K562 (cell line): Measurements from ENCODE around the gene CHD6. TPM values are rescaled to one million over a fixed set of nuclear protein-coding genes. Genes with fewer than 3 reads are reported as not detected.
A peak's percentile ranks its signal among the peaks of the same experiment; 100 is the strongest.

Experiments used
- ATAC-seq: fragments of 200-7000 bp; cut with Tn5 transposase; 3 replicates; pipeline ENCODE4 v1.9.1; 2020; ENCODE audit warnings: moderate library complexity
- BruUV-seq: library from RNA; stranded (reverse); fragments of 400-500 nt; replicated peaks from 2 replicates; lab custom pipeline; 2021; lab: Mats Ljungman, UMichigan
- CTCF ChIA-PET: fragments of 300-600 bp; formaldehyde crosslinking; extraction: SDS; loops from one replicate; lab custom pipeline; 2021; ENCODE audit warnings: low intra/inter-chr PET ratio; lab: Yijun Ruan, JAX
- POLR2A ChIA-PET: fragments of 300-600, 350-650 bp; sonication (Branson Sonifier 250); formaldehyde crosslinking; extraction: SDS; loops from one replicate; lab custom pipeline; 2021; ENCODE audit warnings: antibody characterized with exemption, inconsistent platforms; lab: Yijun Ruan, JAX
- DNase-seq, 4 experiments: peaks; one replicate each; pipeline versions ENCODE4 v3.0.0 to v3.0.0-alpha.2; 2011 to 2018; ENCODE audit warnings: low spot score in 3 of 4, mixed read lengths in 3 of 4; ENCODE audit errors: extremely low read depth in 1 of 4
- FAIRE-seq: peaks from 2 replicates; lab custom pipeline; 2011; peaks lifted over from hg19 to GRCh38; lab: Jason Lieb, UNC
- H2AFZ ChIP-seq: 2 replicates; pipeline ENCODE4 v1.6.0; 2011; ENCODE audit warnings: low read depth, low read length, control low read depth, inconsistent platforms
- H3K27ac ChIP-seq: fragments of 200-600 bp; 3 replicates; pipeline ENCODE4 v1.8.0; 2011; ENCODE audit warnings: low read depth, mild to moderate bottlenecking, control low read depth, inconsistent platforms, low read length, moderate library complexity, mixed read lengths; ENCODE audit errors: extremely low read depth
- H3K27me3 ChIP-seq, 2 experiments: fragments of 300-600 bp in 1 of 2; 2 replicates in 1 of 2; 3 replicates in 1 of 2; pipeline versions ENCODE4 v1.6.0 to v1.8.0; 2011; ENCODE audit warnings: inconsistent platforms in 2 of 2, low read length in 2 of 2, mild to moderate bottlenecking in 1 of 2, mixed read lengths in 1 of 2, moderate library complexity in 1 of 2; ENCODE audit not compliant: control insufficient read depth in 2 of 2, insufficient read depth in 2 of 2
- H3K36me3 ChIP-seq: fragments of 300-600 bp; 3 replicates; pipeline ENCODE4 v1.8.0; 2011; ENCODE audit warnings: mild to moderate bottlenecking, low read length, inconsistent platforms; ENCODE audit not compliant: control insufficient read depth, insufficient read depth
- H3K4me1 ChIP-seq, 2 experiments: fragments of 200-600 bp in 1 of 2; replicated peaks in 1 of 2; 2 replicates in 1 of 2; 3 replicates in 1 of 2; pipeline versions ENCODE4 v1.5.1 to v1.8.0; 2011; ENCODE audit warnings: inconsistent platforms in 2 of 2, low read length in 2 of 2, mild to moderate bottlenecking in 1 of 2, mixed read lengths in 1 of 2, moderate library complexity in 1 of 2; ENCODE audit not compliant: control insufficient read depth in 2 of 2, insufficient read depth in 2 of 2
- H3K4me2 ChIP-seq: 2 replicates; pipeline ENCODE4 v1.6.1; 2011; ENCODE audit warnings: low read length, control low read depth, inconsistent platforms, mixed read lengths; ENCODE audit not compliant: insufficient read depth
- H3K4me3 ChIP-seq: fragments of 200-600 bp; sonication (generic), shearing (Covaris generic); 2 replicates; pipeline ENCODE4 v1.5.1; 2016; ENCODE audit warnings: control low read depth, inconsistent platforms
- H3K79me2 ChIP-seq: fragments of 200-600 bp; 3 replicates; pipeline ENCODE4 v1.8.0; 2011; ENCODE audit warnings: low read length, inconsistent platforms; ENCODE audit not compliant: control insufficient read depth, insufficient read depth
- H3K9ac ChIP-seq, 2 experiments: 2 replicates each; pipeline versions ENCODE4 v1.6.0 to v1.6.1; 2011; ENCODE audit warnings: low read depth in 2 of 2, low read length in 2 of 2, control low read depth in 1 of 2, inconsistent platforms in 1 of 2, mild to moderate bottlenecking in 1 of 2, mixed read lengths in 1 of 2; ENCODE audit not compliant: insufficient read depth in 1 of 2
- H3K9me1 ChIP-seq: one replicate; pipeline ENCODE4 v1.6.0; 2011; ENCODE audit warnings: inconsistent platforms, mild to moderate bottlenecking, low read length, moderate library complexity; ENCODE audit not compliant: control insufficient read depth, insufficient read depth
- H3K9me3 ChIP-seq: replicated peaks from 2 replicates; pipeline ENCODE4 v1.5.1; 2011; ENCODE audit warnings: low read depth, low read length, inconsistent platforms; ENCODE audit not compliant: control insufficient read depth, insufficient read depth
- H4K20me1 ChIP-seq: replicated peaks from 2 replicates; pipeline ENCODE4 v1.6.1; 2011; ENCODE audit warnings: low read length, inconsistent platforms, mixed read lengths; ENCODE audit not compliant: control insufficient read depth, insufficient read depth
- E2F6 ChIP-seq, 2 experiments: IDR thresholded peaks; 2 replicates each; pipeline ENCODE4 v1.6.1; 2011; ENCODE audit warnings: borderline replicate concordance in 1 of 2, control low read depth in 1 of 2, low read depth in 1 of 2, low read length in 1 of 2, mild to moderate bottlenecking in 1 of 2, mixed read lengths in 1 of 2, moderate library complexity in 1 of 2; ENCODE audit not compliant: insufficient read depth in 1 of 2, insufficient read length in 1 of 2, poor library complexity in 1 of 2, severe bottlenecking in 1 of 2; ENCODE audit errors: extremely low read depth in 1 of 2
- HDAC8 ChIP-seq: fragments of 450-650 bp; IDR thresholded peaks from 2 replicates; pipeline ENCODE4 v1.6.1; 2016; ENCODE audit warnings: mild to moderate bottlenecking, missing genetic modification characterization, moderate library complexity, missing compliant biosample characterization
- JUND ChIP-seq, 2 experiments: IDR thresholded peaks; 2 replicates in 1 of 2; 3 replicates in 1 of 2; pipeline ENCODE4 v1.6.1; 2011; ENCODE audit warnings: borderline replicate concordance in 2 of 2, low read depth in 2 of 2, low read length in 2 of 2, improper control_type of control experiment in 1 of 2, missing biosample characterization in 1 of 2, missing genetic modification characterization in 1 of 2, missing genetic modification reagents in 1 of 2
- KAT8 ChIP-seq: fragments of 450-650 bp; IDR thresholded peaks from 2 replicates; pipeline ENCODE4 v1.6.1; 2016; ENCODE audit warnings: low read depth, mild to moderate bottlenecking
- L3MBTL2 ChIP-seq: fragments of 450-650 bp; IDR thresholded peaks from 2 replicates; pipeline ENCODE4 v1.6.1; 2016; ENCODE audit warnings: mild to moderate bottlenecking, moderate library complexity
- MEIS2 ChIP-seq: fragments of 450-650 bp; IDR thresholded peaks from 2 replicates; pipeline ENCODE4 v1.6.1; 2014; ENCODE audit warnings: mild to moderate bottlenecking; ENCODE audit not compliant: partially characterized antibody
- REST ChIP-seq, 2 experiments: fragments of 450-650 bp; formaldehyde crosslinking in 1 of 2; IDR thresholded peaks; 2 replicates each; pipeline versions ENCODE4 v1.4.0 to v1.6.1; 2014 to 2020; ENCODE audit warnings: mild to moderate bottlenecking in 2 of 2, borderline replicate concordance in 1 of 2, low read depth in 1 of 2
- SAFB2 ChIP-seq: fragments of 200-400 bp; formaldehyde crosslinking; IDR thresholded peaks from 2 replicates; pipeline ENCODE4 v1.6.1; 2018; ENCODE audit warnings: borderline replicate concordance, low read length, low read depth, moderate library complexity; ENCODE audit not compliant: severe bottlenecking
- TAF7 ChIP-seq: fragments of 450-650 bp; IDR thresholded peaks from 2 replicates; pipeline ENCODE4 v1.6.1; 2016; ENCODE audit warnings: missing genetic modification characterization, missing compliant biosample characterization
- TBL1XR1 ChIP-seq, 2 experiments: IDR thresholded peaks; 2 replicates each; pipeline ENCODE4 v1.6.1; 2012; ENCODE audit warnings: improper control_type of control experiment in 2 of 2, low read length in 2 of 2, mild to moderate bottlenecking in 1 of 2
- ZNF354B ChIP-seq: fragments of 250-450 bp; sonication (Bioruptor Pico); IDR thresholded peaks from 2 replicates; pipeline ENCODE4 v1.4.0; 2020
- WGBS: fragments of 100-300 bp; shearing (Covaris generic); methylation state at CpG from one replicate; pipeline ENCODE4 v1.1.6; 2016; ENCODE audit warnings: low coverage, mixed read lengths; ENCODE audit not compliant: insufficient coverage; ENCODE audit errors: missing lambda C conversion rate; 5-methylcytosine and 5-hydroxymethylcytosine counted together
- in situ Hi-C: fragments of 300-500 bp; cut with MboI; formaldehyde crosslinking; loops from 4 replicates; pipeline ENCODE4 v1.15.0; 2018; ENCODE audit warnings: inconsistent platforms, mixed read lengths
- intact Hi-C: fragments of 100-400 bp; cut with micrococcal nuclease; formaldehyde crosslinking; loops from 2 replicates; pipeline ENCODE4 v1.14.2; 2022
- polyA plus RNA-seq, 8 experiments: library from polyadenylated mRNA; depleted of rRNA in 4 of 8; stranded (reverse) in 5 of 8; unstranded in 3 of 8; fragments of >200 nt; fragmentation: Nextera tagmentation in 2 of 8; fragmentation: Illumina TruSeq in 1 of 8; extraction: Ambion mirVana in 2 of 8; extraction: Trizol in 1 of 8; gene quantifications; 2 replicates each; pipeline versions ENCODE4 v1.2.1 to v1.2.3, GENCODE V29; 2011 to 2014; ENCODE audit warnings: inconsistent platforms in 1 of 8, missing spikeins in 1 of 8
- total RNA-seq, 7 experiments: library from RNA; depleted of rRNA in 6 of 7; stranded (reverse); fragments of >200 nt in 6 of 7; fragmentation: Illumina TruSeq in 2 of 7; extraction: Trizol in 2 of 7; gene quantifications; 2 replicates each; pipeline versions ENCODE4 v1.2.1 to v1.2.3, GENCODE V29; 2011 to 2021; ENCODE audit warnings: low replicate concordance in 1 of 7

Gene CHD6
- total and polyA plus RNA-seq, 9 of the 15 experiments (the other 6 are each of a cell fraction or from before 2014, with no cell fraction given) = 3.9 to 24.2 (median 12.8) TPM

GRCh38 chr20:41428285-41428684 lies 189.9 kb downstream of the CHD6 start (continued):
- TF ChIP-seq L3MBTL2 = peak; percentile 63

- intact Hi-C loops (no loop called here), in situ Hi-C loops (no loop called here)
- H3K9me3 ChIP-seq = no peaks in the 10 kb centered on the region
- no peak overlapping the region for H3K27ac ChIP-seq
- H4K20me1 ChIP-seq = no peaks in the 10 kb centered on the region
- H2AFZ ChIP-seq = no peak overlapping the region
- no peak for ATAC-seq
- no peak for FAIRE-seq
- no peaks in the 10 kb centered on the region for H3K27me3 ChIP-seq
- H3K4me2 ChIP-seq = no peak overlapping the region
- no peaks in the 10 kb centered on the region for H3K9me1 ChIP-seq
- WGBS = 80% methylated on average over 1 of the region's 1 CpG
- no peaks in the 10 kb centered on the region for H3K79me2 ChIP-seq
- H3K4me3 ChIP-seq = no peak overlapping the region
- peaks cover 4 to 54% of the 10 kb centered on the region in 2 experiments; a peak in 4 of 5 replicates for H3K4me1 ChIP-seq
- CTCF ChIA-PET = no interaction called here
- BruUV-seq = no TSS peak
- POLR2A ChIA-PET = interaction anchor here (1.6 to 2.3 kb wide), 3 partner anchors 8 to 11 kb away, joined by 4 to 7 read pairs (median 7); no protein-coding TSS in a partner anchor
- no peak overlapping the region for H3K9ac ChIP-seq
- DNase-seq = no peak
- H3K36me3 ChIP-seq = peaks cover 35% of the 10 kb centered on the region
- TF ChIP-seq SAFB2 (no peak), HDAC8 (no peak), TAF7 (tag) (no peak), REST (IDR thresholded peaks at IDR 0.05; ENCODE audit: borderline replicate concordance) (no peak), REST (CRISPR knock-in tag; IDR thresholded peaks at IDR 0.05; ENCODE audit: low read depth) (no peak), ZNF354B (CRISPR knock-in tag) (no peak), E2F6 (IDR thresholded peaks at IDR 0.05; ENCODE audit: borderline replicate concordance in 1 of 2, extremely low read depth in 1 of 2, insufficient read depth in 1 of 2, insufficient read length in 1 of 2, low read depth in 1 of 2, low read length in 1 of 2, poor library complexity in 1 of 2, severe bottlenecking in 1 of 2) (no peak), TBL1XR1 (IDR thresholded peaks at IDR 0.05; ENCODE audit: low read length in 2 of 2) (no peak), JUND (IDR thresholded peaks at IDR 0.05; ENCODE audit: borderline replicate concordance, low read depth, low read length) (no peak), JUND (tag; IDR thresholded peaks at IDR 0.05; ENCODE audit: borderline replicate concordance, low read depth, low read length) (no peak), KAT8 (no peak), MEIS2 (no peak)
Observed at GRCh38 chr20:41427833-41428232, 190.3 kb downstream of the CHD6 start.
